GM18519 (cell line): ENCODE results near the gene GNPAT.
"Not testable (repeated sequence)": the region's sequence is repeated elsewhere in the genome, so short reads cannot be mapped to it uniquely, and the experiment has no call there.

Experiments used
- ATAC-seq: cut with Tn5 transposase; IDR thresholded peaks from one replicate; pipeline ENCODE4 v1.9.1; 2021; ENCODE audit warnings: mild to moderate bottlenecking, moderate library complexity; ENCODE audit not compliant: unreplicated experiment, low FRiP score

The GNPAT gene

GRCh38 chr1:231212301-231212700 lies 28.7 kb upstream of the GNPAT start:
- not testable (repeated sequence) for ATAC-seq

- no peak for ATAC-seq
Measured at GRCh38 chr1:231213831-231214573, 27.0 kb upstream of the GNPAT start.

- no peak for ATAC-seq
Measured at GRCh38 chr1:231214918-231215680, 25.9 kb upstream of the GNPAT start.

DNA sequence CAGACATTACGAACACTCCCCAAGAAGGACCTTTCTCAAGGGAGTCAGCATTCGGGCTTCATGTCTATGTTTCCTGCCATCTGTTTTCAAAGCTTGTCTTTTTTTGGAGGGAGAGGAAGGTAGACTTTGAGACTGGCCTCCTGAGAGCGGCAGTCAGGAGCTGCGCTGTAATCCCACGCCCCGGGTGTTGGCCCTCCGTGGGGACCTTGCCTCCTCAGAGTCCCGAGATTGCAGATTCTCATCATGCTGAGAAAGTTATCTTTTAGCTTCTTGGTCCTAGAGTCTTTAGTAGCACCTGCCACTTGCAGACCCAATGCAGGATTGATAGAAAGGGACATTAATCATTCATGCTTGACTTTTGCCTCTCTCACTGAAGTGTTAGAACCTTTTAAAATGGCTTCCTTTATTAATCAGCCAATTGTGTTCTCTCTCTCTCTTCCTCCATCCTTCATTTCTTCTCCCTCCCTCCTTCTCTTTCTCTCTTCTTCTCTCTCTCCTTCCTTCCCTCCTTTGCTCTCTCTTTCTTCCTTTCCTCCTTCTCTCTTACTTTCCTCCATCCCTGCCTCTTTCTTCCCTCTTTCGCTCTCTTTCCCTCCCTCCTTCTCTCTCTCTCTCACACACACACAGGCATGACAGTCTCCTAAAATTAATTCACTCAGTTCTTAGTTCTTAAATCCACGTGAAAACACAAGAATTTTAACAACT lies 25.2 kb upstream of the GNPAT start:
- no peak for ATAC-seq

- no peak for ATAC-seq
Measured at GRCh38 chr1:231216498-231216897, 24.5 kb upstream of the GNPAT start.

- ATAC-seq: no peak
Measured at GRCh38 chr1:231217056-231217455, 24.0 kb upstream of the GNPAT start.

DNA sequence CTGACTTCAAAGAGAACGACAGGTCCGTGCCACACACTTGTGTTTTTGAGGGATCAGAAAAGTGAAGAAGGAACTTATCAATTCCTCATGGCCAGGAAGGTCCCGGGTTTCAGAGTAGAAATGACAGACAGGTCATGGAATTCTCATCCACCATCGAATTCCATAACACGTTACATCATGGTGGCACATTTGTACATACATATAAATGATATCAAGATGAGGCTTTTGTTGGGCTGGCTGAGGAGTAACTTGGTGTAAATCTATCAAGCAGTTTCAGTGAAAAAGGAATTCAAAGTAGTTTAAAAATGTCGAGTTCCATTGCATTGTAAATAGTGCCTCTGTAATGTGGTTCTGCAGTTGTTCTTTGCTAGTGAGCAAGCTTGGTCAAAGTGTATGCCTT lies 22.9 kb upstream of the GNPAT start:
- no peak for ATAC-seq

DNA sequence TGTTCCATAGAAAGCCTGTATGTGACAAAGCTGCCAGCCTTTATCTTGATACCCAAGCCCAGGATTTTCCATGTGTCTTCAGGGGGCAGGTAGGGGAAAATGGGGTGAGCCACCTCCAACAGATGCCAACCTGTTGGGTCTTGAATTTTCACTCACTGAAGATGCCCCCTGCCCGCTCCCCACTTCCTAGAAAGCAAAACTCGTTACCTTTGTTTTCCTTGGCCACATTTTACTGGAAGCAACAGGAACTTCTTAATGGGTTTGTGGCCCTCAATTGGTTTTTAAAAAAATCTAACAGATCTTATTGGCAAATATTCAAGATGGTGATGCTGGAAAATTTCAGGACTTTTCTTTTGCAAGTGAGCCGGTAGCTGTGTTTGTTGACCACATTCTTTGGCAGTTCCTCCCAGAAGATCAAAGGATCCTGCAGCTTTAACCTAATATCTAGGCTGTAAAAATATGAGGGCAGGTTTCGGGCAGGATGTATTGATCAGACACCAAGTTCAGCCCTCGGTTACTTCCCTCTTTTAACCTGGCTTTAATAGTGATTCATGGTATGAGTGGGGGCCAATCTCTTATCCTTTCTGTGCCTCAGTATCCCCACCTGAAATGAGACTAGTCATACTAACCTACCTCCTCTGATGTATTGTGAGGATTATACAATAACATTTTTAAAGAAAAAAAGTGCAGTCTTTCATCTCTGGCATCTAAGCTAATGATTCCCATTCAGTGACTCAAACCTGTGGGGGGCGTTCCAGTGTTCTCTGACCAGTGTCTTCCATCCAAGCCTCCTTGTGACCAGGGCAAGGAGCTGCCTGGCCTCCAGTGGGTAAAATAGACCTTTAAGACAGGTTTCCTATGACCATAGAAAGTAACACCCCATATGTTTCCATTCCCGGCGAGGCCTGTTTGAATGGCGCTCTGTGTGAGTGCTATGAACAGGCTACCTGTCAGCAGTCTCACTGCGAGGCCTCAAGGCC lies 21.3 kb upstream of the GNPAT start:
- ATAC-seq: no peak

DNA sequence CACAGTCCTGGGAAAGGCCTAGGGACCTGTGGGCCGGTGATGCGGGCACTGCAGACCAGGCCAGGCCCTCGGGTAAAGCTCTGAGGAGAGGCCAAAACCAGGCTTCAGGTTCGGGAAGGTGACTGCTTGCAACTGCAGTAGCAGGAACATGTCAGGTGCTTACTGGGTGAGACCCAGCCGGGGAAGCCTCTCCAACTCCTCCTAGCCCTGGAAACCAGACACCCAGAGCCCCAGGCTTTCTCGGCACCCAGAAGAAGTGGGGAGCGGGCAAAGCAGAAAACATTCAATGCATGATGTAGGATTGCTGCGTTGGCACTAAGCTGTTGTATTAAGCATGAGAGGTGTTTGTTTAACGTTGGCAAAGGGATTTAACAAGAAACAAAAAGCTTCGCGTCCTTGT lies 20.2 kb upstream of the GNPAT start:
- no peak for ATAC-seq

- ATAC-seq: no peak
Measured at GRCh38 chr1:231226156-231226555, 14.9 kb upstream of the GNPAT start.

- no peak for ATAC-seq
Measured at GRCh38 chr1:231231511-231231910, 9.5 kb upstream of the GNPAT start.

GRCh38 chr1:231232870-231233734 lies 7.9 kb upstream of the GNPAT start:
- ATAC-seq: no peak

- ATAC-seq: no peak
Measured at GRCh38 chr1:231233735-231234417, 7.1 kb upstream of the GNPAT start.

DNA sequence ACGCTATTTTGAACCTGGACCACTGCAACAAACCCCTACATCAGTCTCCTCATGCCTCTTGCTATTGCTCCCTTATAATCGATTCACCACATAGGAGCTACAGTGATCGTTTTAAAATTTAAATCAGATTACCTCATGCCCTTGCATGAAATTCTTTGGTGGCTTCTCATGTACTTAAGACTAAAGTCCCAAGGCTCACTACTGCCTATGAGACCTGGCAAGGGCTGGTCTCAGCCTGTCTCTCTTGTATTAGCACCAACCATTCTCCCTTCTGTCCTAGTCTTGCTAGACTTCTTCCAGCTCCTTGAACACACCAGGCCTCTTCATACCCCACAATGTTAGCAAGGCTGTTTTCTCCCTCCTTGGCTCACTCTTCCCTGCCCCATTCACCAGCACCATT lies 6.5 kb upstream of the GNPAT start:
- ATAC-seq: no peak

DNA sequence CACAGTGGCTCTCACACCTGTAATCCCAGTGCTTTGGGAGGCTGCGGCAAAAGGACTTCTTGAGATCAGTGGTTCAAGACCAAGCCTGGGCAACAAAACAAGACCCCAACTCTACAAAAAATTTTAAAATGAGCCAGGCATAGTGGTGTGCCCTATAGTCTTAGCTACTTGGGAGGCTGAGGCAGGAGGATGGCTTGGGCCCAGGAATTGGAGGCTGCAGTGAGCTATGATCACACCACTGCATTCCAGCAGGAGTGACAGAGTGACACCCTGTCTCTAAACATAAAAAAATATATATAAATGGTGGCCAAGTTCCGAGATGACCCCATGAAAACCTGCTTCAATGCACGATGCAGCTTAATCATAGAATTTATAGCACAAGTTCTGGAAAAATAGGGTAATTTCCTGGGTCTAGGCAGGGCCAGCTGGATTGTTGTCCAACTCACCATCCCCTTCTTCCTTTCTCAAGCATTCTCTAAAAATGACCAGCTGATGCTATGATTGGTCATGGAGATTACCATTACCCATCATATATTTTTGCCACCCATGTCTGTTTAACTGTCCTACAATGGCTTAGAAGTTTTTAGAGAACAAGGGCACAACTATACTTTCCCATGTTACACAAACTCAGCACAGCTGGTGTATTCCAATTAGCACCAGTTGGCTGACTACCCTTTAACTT lies 5.3 kb upstream of the GNPAT start:
- ATAC-seq: no peak

DNA sequence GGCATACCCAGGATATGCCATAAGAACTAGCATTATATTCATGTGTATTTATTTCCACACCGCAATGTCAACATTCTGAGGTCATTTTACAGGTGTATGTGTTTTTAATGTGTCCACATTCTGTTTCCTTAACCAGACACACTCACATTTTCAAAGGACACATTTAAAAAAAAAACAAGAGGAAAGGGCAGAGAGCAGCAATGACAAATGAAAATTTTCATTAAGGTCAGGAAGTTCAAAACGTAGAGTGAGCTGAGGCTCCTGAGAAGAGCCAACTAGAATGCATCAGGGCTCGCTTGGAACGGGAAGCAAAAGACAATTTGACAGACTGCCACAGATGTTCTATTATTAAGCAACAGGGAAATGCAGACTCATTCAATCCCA lies 4.8 kb upstream of the GNPAT start:
- no peak for ATAC-seq

DNA sequence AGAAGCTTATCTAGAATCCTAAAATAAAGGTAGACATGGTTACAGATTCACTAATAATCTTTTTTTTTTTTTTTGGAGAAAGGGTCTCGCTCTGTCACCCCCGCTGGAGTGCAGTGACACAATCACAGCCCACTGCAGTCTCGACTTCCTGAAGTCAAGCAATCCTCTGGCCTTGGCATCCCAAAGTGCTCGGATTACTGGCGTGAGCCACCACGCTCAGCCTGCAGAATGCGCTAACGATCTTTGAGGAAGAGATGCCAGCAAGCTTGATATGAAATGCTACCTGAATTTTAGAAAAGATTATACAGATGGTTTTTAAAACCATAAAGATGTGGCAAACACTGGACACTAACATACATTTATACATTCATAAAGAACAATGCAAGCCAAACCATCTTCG lies 4.1 kb upstream of the GNPAT start:
- ATAC-seq: no peak

DNA sequence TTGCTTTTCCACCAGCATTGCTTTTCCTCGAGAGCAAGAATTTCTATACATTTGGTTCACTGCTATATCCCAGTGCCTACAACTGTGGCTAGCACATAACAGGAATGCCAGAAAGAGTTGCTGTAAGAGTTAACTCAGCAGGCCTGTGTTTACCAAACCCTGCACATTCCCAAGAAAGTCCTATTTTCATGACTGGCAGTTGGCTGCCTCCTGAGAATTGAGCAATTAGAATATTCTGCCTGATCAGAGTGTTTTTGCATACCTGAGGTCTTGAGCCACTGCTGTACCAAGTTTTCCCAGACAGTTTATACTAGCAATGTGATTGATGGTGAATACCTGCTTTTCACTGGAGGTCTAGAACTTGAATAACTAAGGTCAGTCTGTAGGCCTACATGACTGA lies 2.7 kb upstream of the GNPAT start:
- no peak for ATAC-seq
